H1 (cell line): Measurements from ENCODE around the gene INHBC.

Experiments
- EP300 ChIP-seq, 2 experiments: IDR thresholded peaks; 1 replicate in 1 of 2; 2 replicates in 1 of 2; pipeline ENCODE4 v1.6.1; 2011 to 2012; ENCODE audit warnings: low read depth in 2 of 2, low read length in 2 of 2, mild to moderate bottlenecking in 2 of 2, borderline replicate concordance in 1 of 2, inconsistent platforms in 1 of 2, moderate library complexity in 1 of 2
- EZH2 ChIP-seq: fragments of 200-600 bp; sonication (generic); IDR thresholded peaks from 2 replicates; pipeline ENCODE4 v1.7.1; 2012; ENCODE audit warnings: low read depth, mild to moderate bottlenecking, moderate library complexity, low read length, inconsistent platforms; ENCODE audit not compliant: severe bottlenecking
- POLR2AphosphoS5 ChIP-seq: IDR thresholded peaks from 2 replicates; pipeline ENCODE4 v1.6.1; 2011; ENCODE audit warnings: low read depth, low read length
- SRF ChIP-seq: IDR thresholded peaks from 2 replicates; pipeline ENCODE4 v1.6.1; 2011; ENCODE audit warnings: mild to moderate bottlenecking, low read depth, low read length, moderate library complexity
- TF ChIP-seq, protein P1 (sequence below), 3 experiments: IDR thresholded peaks; 1 replicate in 2 of 3; 2 replicates in 1 of 3; pipeline versions ENCODE4 v1.5.1 to v1.6.1; 2011; ENCODE audit warnings: low read length in 3 of 3, mild to moderate bottlenecking in 3 of 3, inconsistent platforms in 2 of 3, low read depth in 1 of 3, moderate library complexity in 1 of 3; ENCODE audit not compliant: insufficient read depth in 1 of 3; ENCODE audit errors: control extremely low read depth in 1 of 3

DNA sequence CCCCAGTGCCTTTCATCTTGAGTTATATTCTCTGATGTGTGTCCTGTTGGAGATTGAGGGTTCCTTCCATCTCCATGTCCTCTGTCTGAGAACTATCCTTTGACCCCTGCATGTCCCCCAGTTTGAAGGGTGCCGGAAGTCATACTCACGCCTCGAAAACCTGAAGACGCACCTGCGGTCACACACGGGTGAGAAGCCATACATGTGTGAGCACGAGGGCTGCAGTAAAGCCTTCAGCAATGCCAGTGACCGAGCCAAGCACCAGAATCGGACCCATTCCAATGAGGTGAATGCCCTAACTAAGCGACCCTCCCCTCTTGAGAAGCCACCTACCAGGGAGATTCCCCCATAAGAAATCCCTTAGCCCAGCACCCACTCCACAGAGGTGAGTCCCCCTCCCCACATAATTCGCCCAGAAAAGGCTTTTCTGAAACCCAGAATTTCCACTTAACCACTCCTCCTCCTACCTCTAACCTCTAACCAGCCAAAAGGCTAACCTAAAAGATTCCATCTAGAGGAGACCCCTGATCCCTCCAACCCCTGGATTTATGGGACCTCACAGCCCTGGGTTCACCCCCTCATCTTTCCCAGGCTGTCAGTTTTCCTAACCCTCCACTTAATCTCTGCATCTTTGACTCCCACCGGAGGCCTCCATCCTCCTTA is 32.8 kb downstream of the INHBC start:
- TF ChIP-seq SRF (no peak), EZH2 (no peak), EP300 (IDR thresholded peaks at IDR 0.05; ENCODE audit: borderline replicate concordance in 1 of 2, low read depth in 2 of 2, low read length in 2 of 2) (no peak), POLR2AphosphoS5 (no peak)
- TF ChIP-seq, protein P1, sequence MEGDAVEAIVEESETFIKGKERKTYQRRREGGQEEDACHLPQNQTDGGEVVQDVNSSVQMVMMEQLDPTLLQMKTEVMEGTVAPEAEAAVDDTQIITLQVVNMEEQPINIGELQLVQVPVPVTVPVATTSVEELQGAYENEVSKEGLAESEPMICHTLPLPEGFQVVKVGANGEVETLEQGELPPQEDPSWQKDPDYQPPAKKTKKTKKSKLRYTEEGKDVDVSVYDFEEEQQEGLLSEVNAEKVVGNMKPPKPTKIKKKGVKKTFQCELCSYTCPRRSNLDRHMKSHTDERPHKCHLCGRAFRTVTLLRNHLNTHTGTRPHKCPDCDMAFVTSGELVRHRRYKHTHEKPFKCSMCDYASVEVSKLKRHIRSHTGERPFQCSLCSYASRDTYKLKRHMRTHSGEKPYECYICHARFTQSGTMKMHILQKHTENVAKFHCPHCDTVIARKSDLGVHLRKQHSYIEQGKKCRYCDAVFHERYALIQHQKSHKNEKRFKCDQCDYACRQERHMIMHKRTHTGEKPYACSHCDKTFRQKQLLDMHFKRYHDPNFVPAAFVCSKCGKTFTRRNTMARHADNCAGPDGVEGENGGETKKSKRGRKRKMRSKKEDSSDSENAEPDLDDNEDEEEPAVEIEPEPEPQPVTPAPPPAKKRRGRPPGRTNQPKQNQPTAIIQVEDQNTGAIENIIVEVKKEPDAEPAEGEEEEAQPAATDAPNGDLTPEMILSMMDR (IDR thresholded peaks at IDR 0.05; ENCODE audit: control extremely low read depth in 1 of 3, insufficient read depth in 1 of 3, low read depth in 1 of 3, low read length in 3 of 3), result no peak
